HepG2 (cell line): ENCODE measurements around the gene EIF4ENIF1. TPM values are rescaled to one million over a fixed set of nuclear protein-coding genes. Genes with fewer than 3 reads are reported as not detected.

Experiments
- ATAC-seq: fragments of 200-7000 bp; cut with Tn5 transposase; 3 replicates; pipeline ENCODE4 v1.9.1; 2020; ENCODE audit warnings: mild to moderate bottlenecking, moderate library complexity
- BruUV-seq: library from RNA; stranded (reverse); fragments of 400-500 nt; replicated peaks from 2 replicates; lab custom pipeline; 2021; lab: Mats Ljungman, UMichigan
- CTCF ChIA-PET: fragments of 300-600 bp; formaldehyde crosslinking; extraction: SDS; loops from one replicate; lab custom pipeline; 2021; ENCODE audit warnings: low total read pairs, inconsistent platforms, low intra/inter-chr PET ratio; lab: Yijun Ruan, JAX
- POLR2A ChIA-PET: fragments of 350-600 bp; sonication (Branson Sonifier 250); formaldehyde crosslinking; loops from one replicate; lab custom pipeline; 2020; ENCODE audit warnings: antibody characterized with exemption, inconsistent platforms; lab: Yijun Ruan, JAX
- DNase-seq: peaks from one replicate; pipeline ENCODE4 v3.0.0-alpha.2; 2015; ENCODE audit warnings: low spot score
- FAIRE-seq: peaks from 3 replicates; lab custom pipeline; 2011; peaks lifted over from hg19 to GRCh38; lab: Jason Lieb, UNC
- H2AFZ ChIP-seq: one replicate; pipeline ENCODE4 v1.6.1; 2011; ENCODE audit warnings: low read length, inconsistent platforms
- H3K27ac ChIP-seq: fragments of 300-600 bp; 3 replicates; pipeline ENCODE4 v1.8.0; 2011; ENCODE audit warnings: mixed run types, mild to moderate bottlenecking, mixed read lengths, low read length, inconsistent platforms; ENCODE audit not compliant: insufficient read depth; ENCODE audit errors: extremely low read length
- H3K27me3 ChIP-seq, 2 experiments: fragments of 200-600 bp in 1 of 2; 2 replicates in 1 of 2; 3 replicates in 1 of 2; pipeline versions ENCODE4 v1.6.0 to v1.8.0; 2011; ENCODE audit warnings: low read length in 2 of 2, mild to moderate bottlenecking in 2 of 2, moderate library complexity in 2 of 2, inconsistent platforms in 1 of 2; ENCODE audit not compliant: insufficient read depth in 2 of 2, control insufficient read depth in 1 of 2
- H3K36me3 ChIP-seq, 2 experiments: fragments of 200-600 bp in 1 of 2; replicated peaks in 1 of 2; 2 replicates in 1 of 2; 3 replicates in 1 of 2; pipeline versions ENCODE4 v1.5.1 to v1.8.0; 2011; ENCODE audit warnings: low read length in 2 of 2, inconsistent platforms in 1 of 2; ENCODE audit not compliant: insufficient read depth in 2 of 2, control insufficient read depth in 1 of 2
- H3K4me1 ChIP-seq: 2 replicates; pipeline ENCODE4 v1.5.1; 2012; ENCODE audit warnings: low read length, inconsistent platforms; ENCODE audit not compliant: insufficient read depth
- H3K4me2 ChIP-seq: 2 replicates; pipeline ENCODE4 v1.6.0; 2011; ENCODE audit warnings: low read depth, low read length, inconsistent platforms
- H3K4me3 ChIP-seq, 3 experiments: fragments of 200-600 bp in 1 of 3; sonication (generic), shearing (Covaris generic) in 1 of 3; replicated peaks in 1 of 3; 2 replicates each; pipeline ENCODE4 v1.5.1; 2011 to 2016; ENCODE audit warnings: low read length in 3 of 3, inconsistent platforms in 2 of 3, low read depth in 2 of 3, mild to moderate bottlenecking in 2 of 3, control low read depth in 1 of 3, mixed read lengths in 1 of 3; ENCODE audit not compliant: insufficient read depth in 1 of 3
- H3K79me2 ChIP-seq: one replicate; pipeline ENCODE4 v1.6.1; 2011; ENCODE audit warnings: low read length, inconsistent platforms; ENCODE audit not compliant: insufficient read depth
- H3K9ac ChIP-seq: 2 replicates; pipeline ENCODE4 v1.6.0; 2011; ENCODE audit warnings: mild to moderate bottlenecking, low read depth, low read length, inconsistent platforms; ENCODE audit not compliant: insufficient read depth
- H3K9me3 ChIP-seq: 2 replicates; pipeline ENCODE4 v1.5.1; 2012; ENCODE audit warnings: mild to moderate bottlenecking, low read length
- H4K20me1 ChIP-seq: 2 replicates; pipeline ENCODE4 v1.6.0; 2011; ENCODE audit warnings: inconsistent platforms, mild to moderate bottlenecking, low read length, moderate library complexity; ENCODE audit not compliant: insufficient read depth
- CEBPB ChIP-seq: IDR thresholded peaks from 2 replicates; pipeline ENCODE4 v1.6.1; 2011; ENCODE audit warnings: low read depth, low read length, improper control_type of control experiment, borderline replicate concordance
- CEBPG ChIP-seq: IDR thresholded peaks from 2 replicates; pipeline ENCODE4 v1.6.1; 2016
- HNF4A ChIP-seq: sonication (generic); formaldehyde crosslinking; IDR thresholded peaks from 2 replicates; pipeline ENCODE4 v1.4.0; 2020; ENCODE audit warnings: missing genetic modification reagents
- LCORL ChIP-seq, 2 experiments: fragments of 450-650 bp in 1 of 2; sonication (generic) in 1 of 2; formaldehyde crosslinking in 1 of 2; IDR thresholded peaks; 2 replicates each; pipeline versions ENCODE4 v1.5.0 to v1.6.1; 2017 to 2020; ENCODE audit warnings: antibody characterized with exemption in 1 of 2, missing genetic modification reagents in 1 of 2
- MLLT10 ChIP-seq: sonication (generic); formaldehyde crosslinking; IDR thresholded peaks from 2 replicates; pipeline ENCODE4 v1.4.0; 2020; ENCODE audit warnings: missing genetic modification reagents
- NCOA2 ChIP-seq: sonication (generic); formaldehyde crosslinking; IDR thresholded peaks from 2 replicates; pipeline ENCODE4 v1.8.0; 2022; ENCODE audit warnings: inconsistent platforms
- RXRA ChIP-seq: sonication (generic); formaldehyde crosslinking; IDR thresholded peaks from 2 replicates; pipeline ENCODE4 v1.5.1; 2020; ENCODE audit warnings: missing genetic modification reagents
- SOX13 ChIP-seq, 3 experiments: fragments of 450-650 bp in 1 of 3; sonication (generic) in 1 of 3; formaldehyde crosslinking in 1 of 3; IDR thresholded peaks in 2 of 3; conservative IDR thresholded peaks in 1 of 3; 2 replicates each; pipeline versions ENCODE4 v1.5.0 to v1.6.1; 2016 to 2020; ENCODE audit warnings: antibody characterized with exemption in 1 of 3, mild to moderate bottlenecking in 1 of 3, missing compliant biosample characterization in 1 of 3, missing genetic modification reagents in 1 of 3, moderate library complexity in 1 of 3
- SP140L ChIP-seq: sonication (generic); formaldehyde crosslinking; IDR thresholded peaks from 2 replicates; pipeline ENCODE4 v1.4.0; 2020; ENCODE audit warnings: missing genetic modification reagents, borderline replicate concordance
- WGBS: methylation state at CpG from one replicate; pipeline ENCODE4 v1.1.6; 2017; ENCODE audit warnings: low lambda C conversion rate; 5-methylcytosine and 5-hydroxymethylcytosine counted together
- in situ Hi-C: cut with HindIII; loops from 2 replicates; pipeline ENCODE4 v1.10.0; 2017; ENCODE audit warnings: low pct_unique_long_range_greater_than_20kb; ENCODE audit not compliant: extremely low pct_ligation_motif_present
- intact Hi-C: fragments of 100-400 bp; cut with micrococcal nuclease; formaldehyde crosslinking; loops from one replicate; pipeline ENCODE4 v1.10.0; 2022; ENCODE audit not compliant: unreplicated experiment
- polyA plus RNA-seq, 8 experiments: library from polyadenylated mRNA; depleted of rRNA in 3 of 8; stranded (reverse) in 7 of 8; unstranded in 1 of 8; fragments of >200 nt; fragmentation: Illumina TruSeq in 4 of 8; extraction: Trizol in 4 of 8; gene quantifications; 2 replicates each; pipeline versions ENCODE4 v1.2.1 to v1.2.3, GENCODE V29; 2011 to 2016; ENCODE audit warnings: low read depth in 4 of 8, missing spikeins in 1 of 8, mixed read lengths in 1 of 8; ENCODE audit not compliant: insufficient read depth in 1 of 8
- total RNA-seq, 5 experiments: library from RNA; depleted of rRNA; stranded (reverse); fragments of >200 nt; fragmentation: Illumina TruSeq; extraction: Trizol; gene quantifications; 2 replicates each; pipeline ENCODE4 v1.2.3, GENCODE V29; 2016; ENCODE audit warnings: low read depth in 1 of 5
- TF ChIP-seq, protein P1 (sequence below): IDR thresholded peaks from 2 replicates; pipeline ENCODE4 v1.4.0; 2020; ENCODE audit warnings: mild to moderate bottlenecking, missing genetic modification reagents
- TF ChIP-seq, protein P2 (sequence below): sonication (generic); formaldehyde crosslinking; IDR thresholded peaks from 2 replicates; pipeline ENCODE4 v1.4.0; 2020; ENCODE audit warnings: missing genetic modification reagents, mild to moderate bottlenecking, borderline replicate concordance
- TF ChIP-seq, protein P3 (sequence below): sonication (generic); formaldehyde crosslinking; conservative IDR thresholded peaks from 2 replicates; pipeline ENCODE4 v1.4.0; 2020; ENCODE audit warnings: mild to moderate bottlenecking, missing genetic modification reagents, moderate library complexity
- TF ChIP-seq, protein P4 (sequence below): sonication (generic); formaldehyde crosslinking; IDR thresholded peaks from 2 replicates; pipeline ENCODE4 v1.4.0; 2020; ENCODE audit warnings: missing genetic modification reagents

Gene EIF4ENIF1
- total and polyA plus RNA-seq, 2 of the 13 experiments (the other 11 are each of a cell fraction or from before 2014, with no cell fraction given), result 11.9 to 12.3 TPM

DNA sequence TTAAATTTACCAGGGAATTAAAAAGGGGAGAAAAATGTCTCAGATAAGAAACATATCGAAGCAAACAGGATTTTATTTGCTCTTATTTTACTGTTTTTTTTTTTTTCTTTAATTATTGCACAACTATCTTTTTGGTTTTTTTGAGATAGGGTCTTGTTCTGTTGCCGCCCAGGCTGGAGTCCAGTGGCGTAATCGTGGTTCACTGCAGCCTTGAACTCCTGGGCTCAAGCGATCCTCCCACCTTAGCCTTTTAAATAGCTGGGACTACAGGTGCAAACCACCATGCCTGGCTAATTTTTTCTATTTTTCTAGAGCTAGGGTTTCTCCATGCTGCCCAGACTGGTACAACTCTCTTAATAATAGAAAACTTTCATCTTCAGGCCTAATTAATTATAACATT is 57.7 kb downstream of the EIF4ENIF1 start:
- H3K27ac ChIP-seq, result peak overlapping the region; percentile 52
- H3K36me3 ChIP-seq, result peaks cover 26 to 74% of the 10 kb centered on the region in 2 experiments
- peak; percentile 76 for ATAC-seq
- CTCF ChIA-PET, result no interaction called here
- H4K20me1 ChIP-seq, result 0 out of 2 replicates have a peak, but pooled peaks cover 4% of the 10 kb centered on the region
- POLR2A ChIA-PET, result interaction anchor here (0.8 to 1.2 kb wide), 2 partner anchors 34 to 85 kb away, joined by 4 to 5 read pairs; partner anchors contain the start of gene PATZ1
- no peaks in the 10 kb centered on the region for H3K9me3 ChIP-seq
- DNase-seq, result peak; percentile 65
- intact Hi-C loops (no loop called here), in situ Hi-C loops (no loop called here)
- H3K4me1 ChIP-seq, result peaks cover 15% of the 10 kb centered on the region
- FAIRE-seq, result peak; percentile 85
- WGBS, result 34% methylated on average over 5 of the region's 5 CpGs
- peaks cover 2% of the 10 kb centered on the region for H3K79me2 ChIP-seq
- no TSS peak for BruUV-seq
- H3K4me2 ChIP-seq, result no peak overlapping the region
- no peak overlapping the region for H3K4me3 ChIP-seq
- H3K27me3 ChIP-seq, result no peaks in the 10 kb centered on the region
- no peak overlapping the region for H2AFZ ChIP-seq
- H3K9ac ChIP-seq, result no peak overlapping the region
- TF ChIP-seq CEBPG (CRISPR knock-in tag), result peak; percentile 84
- TF ChIP-seq, protein P1, sequence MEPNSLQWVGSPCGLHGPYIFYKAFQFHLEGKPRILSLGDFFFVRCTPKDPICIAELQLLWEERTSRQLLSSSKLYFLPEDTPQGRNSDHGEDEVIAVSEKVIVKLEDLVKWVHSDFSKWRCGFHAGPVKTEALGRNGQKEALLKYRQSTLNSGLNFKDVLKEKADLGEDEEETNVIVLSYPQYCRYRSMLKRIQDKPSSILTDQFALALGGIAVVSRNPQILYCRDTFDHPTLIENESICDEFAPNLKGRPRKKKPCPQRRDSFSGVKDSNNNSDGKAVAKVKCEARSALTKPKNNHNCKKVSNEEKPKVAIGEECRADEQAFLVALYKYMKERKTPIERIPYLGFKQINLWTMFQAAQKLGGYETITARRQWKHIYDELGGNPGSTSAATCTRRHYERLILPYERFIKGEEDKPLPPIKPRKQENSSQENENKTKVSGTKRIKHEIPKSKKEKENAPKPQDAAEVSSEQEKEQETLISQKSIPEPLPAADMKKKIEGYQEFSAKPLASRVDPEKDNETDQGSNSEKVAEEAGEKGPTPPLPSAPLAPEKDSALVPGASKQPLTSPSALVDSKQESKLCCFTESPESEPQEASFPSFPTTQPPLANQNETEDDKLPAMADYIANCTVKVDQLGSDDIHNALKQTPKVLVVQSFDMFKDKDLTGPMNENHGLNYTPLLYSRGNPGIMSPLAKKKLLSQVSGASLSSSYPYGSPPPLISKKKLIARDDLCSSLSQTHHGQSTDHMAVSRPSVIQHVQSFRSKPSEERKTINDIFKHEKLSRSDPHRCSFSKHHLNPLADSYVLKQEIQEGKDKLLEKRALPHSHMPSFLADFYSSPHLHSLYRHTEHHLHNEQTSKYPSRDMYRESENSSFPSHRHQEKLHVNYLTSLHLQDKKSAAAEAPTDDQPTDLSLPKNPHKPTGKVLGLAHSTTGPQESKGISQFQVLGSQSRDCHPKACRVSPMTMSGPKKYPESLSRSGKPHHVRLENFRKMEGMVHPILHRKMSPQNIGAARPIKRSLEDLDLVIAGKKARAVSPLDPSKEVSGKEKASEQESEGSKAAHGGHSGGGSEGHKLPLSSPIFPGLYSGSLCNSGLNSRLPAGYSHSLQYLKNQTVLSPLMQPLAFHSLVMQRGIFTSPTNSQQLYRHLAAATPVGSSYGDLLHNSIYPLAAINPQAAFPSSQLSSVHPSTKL (CRISPR knock-in tag), result 0 out of 2 replicates have a peak, but pooled peaks have one; percentile 12
- no peak for TF ChIP-seq SOX13 (IDR thresholded peaks at IDR 0.05)
- 0 out of 4 replicates have a peak, but pooled peaks of 1 of the 2 experiments have one; percentile 21 for TF ChIP-seq SOX13 (CRISPR knock-in tag; conservative IDR thresholded peaks at IDR 0.05 in 1 of 2, IDR thresholded peaks at IDR 0.05 in 1 of 2)
- TF ChIP-seq, protein P2, sequence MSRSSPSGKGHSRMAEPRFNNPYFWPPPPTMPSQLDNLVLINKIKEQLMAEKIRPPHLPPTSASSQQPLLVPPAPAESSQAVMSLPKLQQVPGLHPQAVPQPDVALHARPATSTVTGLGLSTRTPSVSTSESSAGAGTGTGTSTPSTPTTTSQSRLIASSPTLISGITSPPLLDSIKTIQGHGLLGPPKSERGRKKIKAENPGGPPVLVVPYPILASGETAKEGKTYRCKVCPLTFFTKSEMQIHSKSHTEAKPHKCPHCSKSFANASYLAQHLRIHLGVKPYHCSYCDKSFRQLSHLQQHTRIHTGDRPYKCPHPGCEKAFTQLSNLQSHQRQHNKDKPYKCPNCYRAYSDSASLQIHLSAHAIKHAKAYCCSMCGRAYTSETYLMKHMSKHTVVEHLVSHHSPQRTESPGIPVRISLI (CRISPR knock-in tag), result peak; percentile 85
- TF ChIP-seq MLLT10 (CRISPR knock-in tag), result no peak
- TF ChIP-seq HNF4A (CRISPR knock-in tag), result peak; percentile 64
- TF ChIP-seq RXRA (CRISPR knock-in tag), result peak; percentile 23; the same call in 1 of the 2 replicates
- peak; percentile 76 for TF ChIP-seq CEBPB
- no peak for TF ChIP-seq SP140L (CRISPR knock-in tag)
- TF ChIP-seq, protein P3, sequence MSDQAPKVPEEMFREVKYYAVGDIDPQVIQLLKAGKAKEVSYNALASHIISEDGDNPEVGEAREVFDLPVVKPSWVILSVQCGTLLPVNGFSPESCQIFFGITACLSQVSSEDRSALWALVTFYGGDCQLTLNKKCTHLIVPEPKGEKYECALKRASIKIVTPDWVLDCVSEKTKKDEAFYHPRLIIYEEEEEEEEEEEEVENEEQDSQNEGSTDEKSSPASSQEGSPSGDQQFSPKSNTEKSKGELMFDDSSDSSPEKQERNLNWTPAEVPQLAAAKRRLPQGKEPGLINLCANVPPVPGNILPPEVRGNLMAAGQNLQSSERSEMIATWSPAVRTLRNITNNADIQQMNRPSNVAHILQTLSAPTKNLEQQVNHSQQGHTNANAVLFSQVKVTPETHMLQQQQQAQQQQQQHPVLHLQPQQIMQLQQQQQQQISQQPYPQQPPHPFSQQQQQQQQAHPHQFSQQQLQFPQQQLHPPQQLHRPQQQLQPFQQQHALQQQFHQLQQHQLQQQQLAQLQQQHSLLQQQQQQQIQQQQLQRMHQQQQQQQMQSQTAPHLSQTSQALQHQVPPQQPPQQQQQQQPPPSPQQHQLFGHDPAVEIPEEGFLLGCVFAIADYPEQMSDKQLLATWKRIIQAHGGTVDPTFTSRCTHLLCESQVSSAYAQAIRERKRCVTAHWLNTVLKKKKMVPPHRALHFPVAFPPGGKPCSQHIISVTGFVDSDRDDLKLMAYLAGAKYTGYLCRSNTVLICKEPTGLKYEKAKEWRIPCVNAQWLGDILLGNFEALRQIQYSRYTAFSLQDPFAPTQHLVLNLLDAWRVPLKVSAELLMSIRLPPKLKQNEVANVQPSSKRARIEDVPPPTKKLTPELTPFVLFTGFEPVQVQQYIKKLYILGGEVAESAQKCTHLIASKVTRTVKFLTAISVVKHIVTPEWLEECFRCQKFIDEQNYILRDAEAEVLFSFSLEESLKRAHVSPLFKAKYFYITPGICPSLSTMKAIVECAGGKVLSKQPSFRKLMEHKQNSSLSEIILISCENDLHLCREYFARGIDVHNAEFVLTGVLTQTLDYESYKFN (CRISPR knock-in tag), result 0 out of 2 replicates have a peak, but pooled peaks have one; percentile 43
- TF ChIP-seq LCORL (IDR thresholded peaks at IDR 0.05), result 0 out of 2 replicates have a peak, but pooled peaks have one; percentile 37
- TF ChIP-seq LCORL (CRISPR knock-in tag; IDR thresholded peaks at IDR 0.05), result 0 out of 2 replicates have a peak, but pooled peaks have one; percentile 30
- TF ChIP-seq NCOA2, result 0 out of 2 replicates have a peak, but pooled peaks have one; percentile 12
- TF ChIP-seq, protein P4, sequence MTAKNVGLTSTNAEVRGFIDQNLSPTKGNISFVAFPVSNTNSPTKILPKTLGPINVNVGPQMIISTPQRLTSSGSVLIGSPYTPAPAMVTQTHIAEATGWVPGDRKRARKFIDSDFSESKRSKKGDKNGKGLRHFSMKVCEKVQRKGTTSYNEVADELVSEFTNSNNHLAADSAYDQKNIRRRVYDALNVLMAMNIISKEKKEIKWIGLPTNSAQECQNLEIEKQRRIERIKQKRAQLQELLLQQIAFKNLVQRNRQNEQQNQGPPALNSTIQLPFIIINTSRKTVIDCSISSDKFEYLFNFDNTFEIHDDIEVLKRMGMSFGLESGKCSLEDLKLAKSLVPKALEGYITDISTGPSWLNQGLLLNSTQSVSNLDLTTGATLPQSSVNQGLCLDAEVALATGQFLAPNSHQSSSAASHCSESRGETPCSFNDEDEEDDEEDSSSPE (CRISPR knock-in tag), result 0 out of 2 replicates have a peak, but pooled peaks have one; percentile 31
